ENCODE results near the gene PRCC.

The PRCC gene, protein sequence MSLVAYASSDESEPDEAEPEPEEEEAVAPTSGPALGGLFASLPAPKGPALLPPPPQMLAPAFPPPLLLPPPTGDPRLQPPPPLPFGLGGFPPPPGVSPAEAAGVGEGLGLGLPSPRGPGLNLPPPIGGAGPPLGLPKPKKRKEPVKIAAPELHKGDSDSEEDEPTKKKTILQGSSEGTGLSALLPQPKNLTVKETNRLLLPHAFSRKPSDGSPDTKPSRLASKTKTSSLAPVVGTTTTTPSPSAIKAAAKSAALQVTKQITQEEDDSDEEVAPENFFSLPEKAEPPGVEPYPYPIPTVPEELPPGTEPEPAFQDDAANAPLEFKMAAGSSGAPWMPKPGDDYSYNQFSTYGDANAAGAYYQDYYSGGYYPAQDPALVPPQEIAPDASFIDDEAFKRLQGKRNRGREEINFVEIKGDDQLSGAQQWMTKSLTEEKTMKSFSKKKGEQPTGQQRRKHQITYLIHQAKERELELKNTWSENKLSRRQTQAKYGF

DNA sequence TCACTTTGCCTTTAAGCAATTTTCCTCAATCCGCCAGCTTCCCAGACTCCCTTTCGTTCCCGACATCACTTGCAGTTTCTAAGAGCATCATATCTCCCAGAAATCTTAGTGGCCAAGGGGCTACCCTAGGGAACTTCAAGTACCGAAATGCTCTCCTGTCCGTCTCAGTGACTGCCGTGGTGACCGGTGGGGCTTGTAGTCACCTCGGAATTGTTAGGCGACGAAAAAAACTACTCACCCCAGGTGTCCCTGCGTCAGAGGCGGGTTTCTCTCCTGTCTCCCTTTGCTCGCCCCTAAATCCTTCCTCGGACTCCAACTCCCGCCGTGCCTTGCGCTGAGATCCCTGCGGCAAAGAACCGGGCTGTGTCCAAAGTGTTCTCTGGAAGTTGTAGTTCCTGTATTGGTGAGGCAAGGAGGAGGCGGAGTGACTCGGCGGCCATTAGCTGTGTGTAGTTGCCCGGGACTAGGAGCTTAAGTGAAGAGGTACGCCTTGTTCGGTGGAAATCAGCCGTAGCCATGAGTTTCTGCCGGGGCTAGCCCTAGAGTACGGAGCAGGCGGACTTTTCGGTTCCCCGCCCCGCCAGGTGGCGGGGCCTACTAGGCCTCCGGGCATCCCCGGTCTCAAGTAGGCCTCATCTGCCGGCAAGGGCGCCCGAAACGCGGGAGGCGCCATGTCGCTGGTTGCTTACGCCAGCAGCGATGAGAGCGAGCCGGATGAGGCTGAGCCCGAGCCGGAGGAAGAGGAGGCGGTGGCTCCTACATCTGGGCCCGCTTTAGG lies at the start of gene PRCC:
PRCC (plus strand) TSS at position 435 of the 778 bp plus-strand sequence; CDS start at position 672, 237 bp downstream.
- peak; percentile 95 for DNase-seq (ENCODE audit: low read depth in 2 of 2)

DNA sequence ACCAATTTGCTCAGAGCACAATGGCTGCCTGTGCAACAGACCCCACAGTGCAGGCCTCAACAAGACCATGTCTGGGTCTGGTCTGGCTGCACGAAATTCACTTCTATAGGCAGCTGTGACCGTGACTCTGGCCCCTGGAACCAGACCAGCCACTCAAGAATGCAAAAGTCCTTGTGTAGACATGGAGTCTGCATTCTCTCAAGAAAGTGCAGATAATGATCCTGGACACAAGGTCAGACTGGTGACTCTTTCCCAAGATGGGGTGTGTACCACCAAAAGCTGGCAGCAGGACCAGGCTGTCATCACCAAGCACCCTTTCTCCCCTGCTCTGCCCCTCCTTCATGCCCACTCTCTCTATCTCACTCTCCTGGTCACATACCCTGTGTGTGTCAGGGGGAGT lies 46.2 kb upstream of the PRCC start:
- DNase-seq (ENCODE audit: low read depth in 2 of 2): no peak

DNA sequence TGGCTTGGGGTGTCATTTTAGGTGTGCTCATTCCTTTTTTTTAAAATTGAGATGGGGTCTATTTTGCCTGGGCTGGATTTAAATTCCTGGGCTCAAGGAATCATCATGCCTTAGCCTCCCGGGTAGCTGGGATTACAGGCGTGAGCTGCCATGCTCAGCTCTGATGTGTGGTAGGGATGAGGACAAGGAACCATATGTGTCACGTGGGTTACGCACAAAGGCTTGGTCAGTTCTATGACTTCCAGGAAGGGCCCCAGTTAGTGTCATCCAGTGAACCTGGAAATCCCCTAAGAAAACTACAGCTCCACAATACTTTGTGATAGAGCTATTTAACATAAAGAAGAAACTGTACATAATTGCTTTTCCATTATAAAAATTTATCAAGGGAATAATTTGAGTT lies 45.8 kb upstream of the PRCC start:
- DNase-seq (ENCODE audit: low read depth in 2 of 2): no peak

DNA sequence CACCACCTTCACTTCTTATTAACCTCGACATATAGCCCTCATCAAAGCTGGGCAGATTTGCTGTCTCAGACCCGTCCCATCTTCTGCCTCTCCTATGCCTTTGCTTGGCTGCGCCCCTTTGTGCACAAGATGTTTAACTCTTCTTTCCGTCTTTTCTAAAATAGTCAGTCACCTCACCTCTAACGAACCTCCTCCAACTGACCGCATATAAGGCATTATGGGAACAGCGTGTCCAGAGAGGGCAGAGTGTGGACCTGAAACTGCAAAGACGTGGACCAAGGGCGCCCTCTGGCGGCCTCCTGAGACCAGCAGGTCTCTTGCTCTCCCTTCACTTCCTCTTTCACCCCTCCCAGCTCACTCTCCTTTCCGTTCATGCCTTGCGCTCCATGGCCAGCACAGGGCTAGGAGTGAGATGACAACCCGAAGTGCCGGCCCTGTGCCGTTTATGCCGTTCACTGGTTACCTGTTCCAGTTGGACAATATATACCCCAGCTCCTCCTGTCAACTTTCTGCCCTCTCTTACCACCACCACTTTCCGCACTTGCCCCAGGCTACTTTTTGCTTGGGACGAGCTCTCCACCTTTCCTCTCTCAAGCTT lies 41.6 kb upstream of the PRCC start:
- peak; percentile 45 to 72 for DNase-seq (ENCODE audit: low read depth in 2 of 2)

DNA sequence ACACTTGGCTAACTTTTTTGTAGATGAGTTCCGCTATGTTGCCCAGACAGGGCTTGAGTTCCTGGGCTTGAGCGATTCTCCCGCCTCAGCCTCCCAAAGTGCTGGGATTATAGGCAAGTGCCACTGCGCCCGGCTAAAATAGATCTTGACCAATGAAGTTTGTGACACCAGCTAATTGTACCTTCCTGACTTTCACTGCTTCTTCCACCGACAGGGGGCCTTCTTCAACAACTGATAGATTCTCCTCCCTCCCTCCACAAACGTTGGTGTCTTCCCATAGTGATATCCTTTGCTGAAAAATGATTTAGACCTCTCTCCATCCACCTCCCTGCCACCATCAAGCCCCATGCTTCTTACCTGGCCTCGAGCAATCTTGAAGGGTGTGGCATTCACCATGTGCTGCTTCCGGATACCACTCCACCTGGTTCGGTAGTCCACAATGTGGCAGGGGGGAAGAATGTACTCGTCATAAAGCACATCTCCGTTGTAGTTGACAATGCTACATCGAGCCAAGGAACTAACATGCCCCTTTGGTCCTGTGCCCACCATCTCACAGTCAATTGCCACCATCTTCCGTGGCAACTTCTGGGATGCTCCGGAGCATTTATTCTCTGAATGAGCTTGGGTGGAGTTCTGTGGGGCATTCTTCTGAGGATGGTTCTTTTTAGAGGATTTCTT lies 40.6 kb upstream of the PRCC start:
- DNase-seq (ENCODE audit: low read depth in 2 of 2): peak in 1 of 2 experiments; percentile 48

DNA sequence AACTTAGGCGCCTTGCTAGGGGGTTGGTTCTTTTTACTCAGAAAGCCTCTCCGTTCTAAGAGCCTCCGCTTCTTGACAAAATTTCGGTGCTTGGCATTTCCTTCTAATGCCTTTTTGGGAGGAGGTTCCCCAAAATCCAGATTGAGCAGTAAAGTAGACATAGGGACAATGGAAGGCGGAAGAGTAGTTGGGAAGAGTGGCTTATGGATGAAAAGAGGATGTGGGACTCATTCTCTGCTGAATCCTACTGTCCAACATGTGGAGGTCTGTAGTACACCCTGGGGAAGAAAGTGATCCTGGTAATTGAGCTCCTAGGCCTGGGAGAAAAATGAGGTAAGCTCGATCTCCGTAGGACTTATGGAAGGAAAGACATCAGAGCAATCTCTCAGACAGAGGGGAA lies 39.8 kb upstream of the PRCC start:
- DNase-seq (ENCODE audit: low read depth in 2 of 2): no peak

DNA sequence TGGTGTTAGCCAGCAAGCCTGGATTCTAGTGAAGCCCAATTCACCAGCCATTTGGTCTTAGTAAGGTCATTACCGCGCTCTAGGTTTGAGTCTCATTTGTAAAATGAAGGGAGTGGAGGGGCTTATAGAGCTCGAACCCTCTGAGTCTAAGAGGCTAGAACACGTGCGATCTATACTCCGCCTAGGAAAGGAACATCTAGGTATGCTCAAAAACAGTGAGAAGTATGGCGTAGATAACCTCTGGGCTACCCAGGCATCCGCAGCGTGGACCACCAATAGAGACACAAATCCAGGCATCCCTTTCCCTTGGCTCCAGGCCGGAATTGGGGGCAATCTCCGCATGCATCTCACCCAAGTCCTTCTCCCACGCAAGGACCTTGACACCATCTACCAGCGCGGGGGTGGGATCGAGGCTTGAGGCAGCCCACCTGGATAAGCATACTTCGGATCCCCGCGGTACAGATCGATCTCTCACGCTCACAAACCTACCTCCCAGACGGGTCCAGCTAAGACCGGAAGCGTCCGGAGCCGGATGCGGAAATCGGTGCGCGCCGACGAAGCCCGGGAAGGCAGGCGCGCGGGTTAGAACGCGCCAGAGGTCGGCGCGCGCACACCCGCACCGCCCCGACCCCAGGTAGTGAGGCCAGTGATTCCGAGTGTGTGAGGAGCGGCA lies 39.3 kb upstream of the PRCC start, which contains the start of gene METTL25B:
METTL25B (plus strand) TSS at position 544 of the 673 bp plus-strand sequence. CDS start 636 bp downstream, outside the sequence.
- DNase-seq (ENCODE audit: low read depth in 2 of 2): peak; percentile 65 to 75

DNA sequence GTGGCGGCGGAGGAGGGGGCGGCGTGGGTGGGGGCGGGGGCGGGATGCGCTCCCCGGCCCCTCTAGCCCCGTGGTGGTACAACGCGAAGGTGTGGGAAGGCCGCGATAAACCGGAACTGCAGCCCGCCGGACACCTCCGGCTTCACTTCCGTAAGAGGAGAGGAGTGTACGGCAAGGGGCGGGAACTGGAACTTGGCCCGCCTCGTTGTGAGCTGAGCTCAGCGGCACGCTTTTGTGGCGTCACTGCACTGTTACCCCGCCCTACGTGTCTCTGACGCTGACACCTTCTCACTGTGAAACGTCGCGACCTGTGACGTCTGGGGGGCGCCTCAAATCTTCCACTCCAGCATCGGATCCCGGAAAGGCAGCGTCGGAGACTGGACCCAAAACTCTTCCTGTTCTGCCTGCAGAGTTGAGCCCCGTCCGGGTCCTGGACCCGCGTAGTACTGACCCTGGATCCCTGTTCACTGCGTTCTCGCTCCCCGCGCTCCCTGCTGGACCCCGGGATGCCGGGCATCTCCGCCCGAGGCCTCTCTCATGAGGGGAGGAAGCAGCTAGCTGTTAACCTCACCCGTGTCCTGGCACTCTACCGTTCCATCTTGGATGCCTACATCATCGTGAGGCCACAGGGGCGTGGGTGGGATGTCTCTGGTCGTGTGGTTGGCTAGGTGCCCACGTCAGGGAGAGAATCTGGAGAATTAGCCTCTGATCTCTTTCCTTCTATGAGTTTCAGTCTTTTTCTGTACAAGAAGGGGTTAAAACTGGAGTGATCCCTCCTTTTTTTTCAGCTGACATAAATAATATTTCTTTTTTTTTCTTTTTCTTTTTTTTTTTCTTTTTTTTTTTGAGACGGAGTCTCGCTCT lies 38.5 kb upstream of the PRCC start, which contains the start of gene ISG20L2:
ISG20L2 (minus strand) TSS at position 168 of the 864 bp plus-strand sequence. CDS start 1,114 bp downstream, outside the sequence.
- DNase-seq (ENCODE audit: low read depth in 2 of 2): peak; percentile 87 to 94

DNA sequence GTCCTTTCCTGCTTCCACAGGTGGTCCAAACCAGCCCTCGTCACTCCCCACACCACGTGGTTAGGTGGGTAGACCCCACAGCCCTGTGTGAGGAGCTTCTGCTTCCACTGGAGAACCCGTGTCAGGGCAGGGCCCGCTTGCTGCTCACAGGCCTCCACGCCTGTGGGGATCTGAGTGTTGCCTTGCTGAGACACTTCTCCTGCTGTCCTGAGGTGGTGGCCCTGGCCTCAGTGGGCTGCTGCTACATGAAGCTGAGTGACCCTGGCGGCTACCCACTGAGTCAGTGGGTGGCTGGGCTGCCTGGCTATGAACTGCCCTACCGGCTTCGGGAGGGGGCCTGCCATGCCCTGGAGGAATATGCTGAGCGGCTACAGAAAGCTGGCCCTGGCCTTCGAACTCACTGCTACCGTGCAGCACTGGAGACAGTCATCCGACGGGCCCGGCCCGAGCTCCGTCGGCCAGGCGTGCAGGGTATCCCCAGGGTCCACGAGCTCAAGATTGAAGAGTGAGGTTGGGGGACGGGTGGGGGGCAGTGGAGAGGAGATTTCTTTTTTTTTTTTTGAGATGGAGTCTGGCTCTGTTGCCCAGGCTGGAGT lies 33.2 kb upstream of the PRCC start:
- DNase-seq (ENCODE audit: low read depth in 2 of 2): no peak

DNA sequence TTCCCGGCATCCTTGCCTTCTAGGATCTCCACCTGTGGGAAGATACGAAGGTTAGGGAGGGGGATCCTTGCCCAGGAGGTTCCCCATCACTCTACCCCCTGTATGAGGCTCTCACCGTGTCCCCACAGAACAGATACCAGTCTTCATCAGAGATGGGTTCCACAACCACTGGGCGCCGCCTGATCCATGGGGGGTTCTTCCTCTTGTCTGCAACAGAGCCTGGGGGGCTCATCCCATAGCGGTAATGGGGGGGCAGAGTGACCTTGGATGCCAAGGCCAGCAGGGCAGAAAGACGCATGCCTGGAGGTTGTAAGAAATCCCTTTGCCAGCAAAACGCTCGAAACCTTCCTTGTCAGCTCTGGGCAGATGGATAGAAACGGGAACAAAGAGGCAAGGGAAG lies 28.9 kb upstream of the PRCC start:
- DNase-seq (ENCODE audit: low read depth in 2 of 2): no peak

DNA sequence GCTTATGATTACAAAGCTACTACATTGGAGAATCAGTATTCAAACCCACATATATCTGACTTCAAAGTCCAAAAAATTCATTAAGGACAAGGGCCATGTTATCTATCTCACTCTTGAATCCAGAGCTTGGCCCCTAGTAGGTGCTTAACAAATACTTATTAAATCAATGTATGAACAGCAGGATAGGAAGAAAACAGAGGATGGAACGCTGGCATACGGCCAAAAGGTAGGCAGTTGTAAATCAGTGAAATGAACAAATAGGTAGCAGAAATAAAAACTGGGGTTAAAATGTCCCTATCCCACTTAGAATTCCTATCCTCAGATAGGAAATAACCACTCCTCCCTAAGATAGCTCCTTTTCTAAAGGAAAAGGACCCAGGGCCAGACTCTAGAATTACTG lies 28.4 kb upstream of the PRCC start:
- no peak for DNase-seq (ENCODE audit: low read depth in 2 of 2)

DNA sequence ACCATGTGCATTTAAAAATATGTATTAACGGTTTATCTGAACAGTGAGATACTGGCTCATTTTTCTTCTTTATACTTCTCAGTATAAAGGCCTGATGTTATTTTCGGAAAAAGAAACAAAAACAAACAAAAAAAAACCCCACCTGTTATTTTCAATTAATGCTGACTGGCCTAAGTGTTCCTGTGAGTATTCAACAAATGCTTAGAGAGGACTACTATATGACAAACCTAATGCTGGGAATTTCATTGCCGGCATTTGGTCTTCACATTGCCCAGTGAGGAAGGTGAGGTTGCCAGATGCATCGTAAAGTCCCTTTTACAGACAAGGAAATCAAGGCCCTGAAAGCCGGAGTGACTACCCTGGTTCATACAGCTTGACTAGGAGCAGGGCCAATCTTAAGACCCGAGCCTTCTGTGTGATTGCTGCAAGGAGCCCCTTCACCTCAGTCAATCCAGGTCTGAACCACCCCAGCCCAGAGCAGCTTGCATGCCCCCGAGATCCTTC lies 27.0 kb upstream of the PRCC start:
- DNase-seq (ENCODE audit: low read depth in 2 of 2): no peak

DNA sequence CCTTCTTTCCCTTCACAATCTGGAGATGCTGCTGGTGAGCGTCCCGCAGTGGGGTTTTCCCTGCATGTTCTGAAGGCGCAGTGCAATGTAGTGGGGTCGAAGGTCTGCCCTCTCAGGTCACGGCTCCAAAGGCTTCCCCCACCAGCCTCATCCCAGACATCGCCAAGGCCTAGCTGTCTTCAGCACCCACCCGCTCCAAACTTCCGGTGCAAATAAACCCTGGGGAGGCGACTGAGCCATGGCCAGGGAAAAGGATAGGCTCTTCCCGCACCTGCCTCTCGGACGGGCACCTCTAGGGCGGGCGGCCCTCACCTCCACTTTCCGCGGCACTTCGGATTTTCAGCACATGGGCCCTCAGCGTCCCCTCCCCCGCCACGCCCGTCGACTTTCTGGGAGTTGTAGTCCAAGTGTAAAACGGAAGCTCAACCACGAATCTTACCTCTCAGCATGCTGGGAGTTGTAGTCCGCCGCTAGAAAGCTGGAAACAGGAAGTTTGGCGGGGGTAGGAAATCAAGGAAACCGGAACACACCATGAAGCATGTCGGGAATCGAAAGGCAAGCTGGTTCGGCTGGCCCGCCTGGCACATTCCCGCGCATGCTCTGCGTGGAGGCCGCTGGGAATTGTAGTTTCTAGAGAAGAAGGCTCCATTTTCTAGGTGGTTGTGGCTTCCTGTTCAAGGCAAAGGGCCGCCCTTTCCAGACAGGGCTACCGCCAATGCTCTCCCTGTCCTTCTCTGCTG lies 26.4 kb upstream of the PRCC start, which contains the start of gene MRPL24:
MRPL24 (minus strand) TSS at position 348 of the 740 bp plus-strand sequence. CDS start 2,384 bp downstream, outside the sequence.
- peak; percentile 92 to 94 for DNase-seq (ENCODE audit: low read depth in 2 of 2)

DNA sequence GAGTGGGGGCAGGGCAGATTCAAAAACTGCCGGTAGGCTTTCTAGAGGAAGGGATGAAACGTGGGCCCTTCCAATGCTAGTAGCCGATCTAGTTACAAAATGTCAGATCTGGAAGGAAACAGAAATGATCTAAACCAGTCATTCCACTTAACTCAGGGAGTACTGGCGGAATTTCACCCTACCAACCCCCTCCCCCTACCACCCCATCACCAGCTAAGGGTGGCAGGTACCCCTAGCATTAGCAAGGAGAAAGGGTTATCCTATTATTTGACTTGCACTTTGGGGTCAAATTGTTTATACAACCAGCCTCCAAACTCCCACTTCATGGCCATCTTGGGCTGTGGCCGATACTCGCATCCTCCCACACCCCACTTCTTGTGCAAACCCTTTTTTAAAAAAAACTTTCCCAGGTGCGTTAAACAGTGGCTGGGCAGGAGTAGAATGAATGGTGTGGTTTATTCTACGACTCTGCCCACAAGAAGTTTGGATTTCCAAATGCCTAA lies 25.8 kb upstream of the PRCC start:
- DNase-seq (ENCODE audit: low read depth in 2 of 2): no peak

DNA sequence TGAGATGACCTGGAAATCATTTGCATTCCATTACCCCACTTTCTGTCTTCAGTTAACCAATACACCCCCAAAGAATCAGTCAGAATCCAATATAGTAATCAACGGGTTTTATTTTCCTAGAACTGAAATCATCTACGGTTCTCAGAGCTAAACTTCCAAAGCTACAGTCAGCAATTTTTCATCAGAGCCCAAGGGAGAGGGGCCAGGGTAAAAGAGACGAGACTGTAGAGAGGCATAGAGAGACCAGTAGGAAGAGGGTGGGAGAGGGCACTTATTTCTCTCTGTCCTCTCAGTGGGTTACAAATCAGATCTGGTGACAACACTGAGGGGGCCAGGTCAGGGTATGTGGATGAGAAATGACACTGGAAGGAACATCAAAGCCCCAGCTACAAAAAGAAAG lies 25.3 kb upstream of the PRCC start:
- no peak for DNase-seq (ENCODE audit: low read depth in 2 of 2)

DNA sequence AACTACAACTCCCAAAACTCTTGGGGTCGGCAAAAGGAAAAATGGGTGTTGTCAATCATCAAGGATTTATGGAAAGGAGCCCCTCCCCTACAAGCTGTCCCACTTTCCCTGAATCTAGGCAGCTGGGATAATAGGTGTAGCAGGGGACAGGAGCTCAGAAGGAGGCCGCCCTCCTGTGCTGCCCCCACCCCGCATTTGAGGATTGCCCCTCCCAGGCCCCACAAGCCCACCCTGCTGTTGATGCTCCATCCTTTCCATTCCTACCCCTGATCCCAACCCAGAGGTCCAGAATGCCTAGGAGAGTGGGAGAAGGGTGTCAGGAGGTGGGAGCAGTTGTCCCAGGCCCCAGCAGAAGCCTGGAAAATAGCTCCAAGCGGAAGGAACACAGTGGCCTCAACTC lies 24.5 kb upstream of the PRCC start:
- DNase-seq (ENCODE audit: low read depth in 2 of 2): no peak

DNA sequence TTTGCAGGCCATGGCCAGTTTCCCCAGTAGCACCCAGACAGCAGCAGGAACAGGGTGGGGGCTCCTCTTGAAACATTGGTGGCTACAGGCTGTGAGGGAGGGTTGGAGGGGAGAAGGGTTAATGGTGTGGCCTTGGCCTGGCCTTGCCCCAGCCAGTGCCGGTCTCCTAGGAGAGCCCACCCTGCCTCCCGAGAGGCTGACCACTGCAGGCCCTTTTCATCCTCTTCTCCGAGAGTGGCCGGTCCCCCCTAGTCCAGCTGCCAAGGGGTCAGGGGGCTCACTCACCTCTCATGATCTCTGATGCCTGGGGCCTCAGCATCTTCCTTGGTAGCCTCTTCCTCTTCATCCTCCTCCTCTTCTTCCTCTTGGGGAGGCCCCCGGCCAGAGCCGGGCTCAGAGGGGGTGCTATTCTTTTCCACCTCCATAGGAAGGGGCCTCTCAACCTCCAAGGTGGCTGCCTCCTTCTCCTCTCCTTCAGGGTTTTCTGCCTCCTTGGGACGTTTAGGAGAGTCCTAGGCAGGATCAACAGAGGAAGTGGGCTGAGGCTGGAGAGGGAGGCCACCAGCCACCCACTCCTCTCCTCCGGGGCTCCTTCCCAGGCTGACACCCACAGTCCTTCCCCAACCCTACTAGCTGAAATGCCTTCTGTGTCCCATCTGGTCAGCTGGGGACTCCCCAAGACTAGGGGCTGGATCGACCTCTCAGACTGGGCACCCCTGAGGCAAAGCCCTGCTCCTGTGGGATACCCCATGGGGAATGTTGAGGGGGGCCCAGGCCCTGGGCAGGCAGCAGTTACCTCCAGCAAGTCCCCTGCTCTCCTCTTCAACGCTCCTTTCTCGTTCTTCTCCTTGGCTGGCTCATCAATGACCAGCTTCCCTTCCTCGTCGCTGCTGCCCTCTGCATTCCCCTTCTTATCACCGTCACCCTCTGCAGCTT lies 23.7 kb upstream of the PRCC start:
- DNase-seq (ENCODE audit: low read depth in 2 of 2): no peak

All from stimulated activated CD4-positive, alpha-beta T cell treated with anti-CD3 and anti-CD28 coated beads, Interleukin-12 subunit alpha, Interleukin-12 subunit beta, amount 100 ng/mL, for 24 hours (primary cell).